Activated naive CD8-positive, alpha-beta T cell treated with anti-CD3 and anti-CD28 coated beads, Interleukin-2, amount 10 ng/mL, durations not matched to agents 7 days and 5 days (primary cell): Measurements from ENCODE around the gene EPHA1. TPM values are rescaled to one million over a fixed set of nuclear protein-coding genes. Genes with fewer than 3 reads are reported as not detected.
"Not testable (repeated sequence)": the region's sequence is repeated elsewhere in the genome, so short reads cannot be mapped to it uniquely, and the experiment has no call there.

Source experiments
- ATAC-seq: fragments of 150-1000 bp; cut with Tn5 transposase; one replicate; pipeline ENCODE4 v1.10.0; 2021; ENCODE audit warnings: low read depth, moderate library complexity
- POLR2A ChIA-PET: fragments of 350-600 bp; sonication (Branson Sonifier 250); formaldehyde crosslinking; loops from one replicate; lab custom pipeline; 2021; ENCODE audit warnings: antibody characterized with exemption; lab: Charles Lee
- DNase-seq: peaks from one replicate; pipeline ENCODE4 v3.0.0; 2021
- H3K27ac Mint-ChIP-seq: one replicate; pipeline ENCODE4 v1.8.0; 2022; ENCODE audit warnings: mild to moderate bottlenecking, mixed read lengths
- H3K27me3 Mint-ChIP-seq: one replicate; pipeline ENCODE4 v1.8.0; 2022; ENCODE audit warnings: mild to moderate bottlenecking, moderate library complexity, mixed read lengths
- H3K36me3 Mint-ChIP-seq: one replicate; pipeline ENCODE4 v1.8.0; 2021; ENCODE audit warnings: mild to moderate bottlenecking, mixed read lengths
- H3K4me1 Mint-ChIP-seq: one replicate; pipeline ENCODE4 v1.8.0; 2021; ENCODE audit warnings: mixed read lengths
- H3K4me3 Mint-ChIP-seq: one replicate; pipeline ENCODE4 v1.8.0; 2022; ENCODE audit warnings: mild to moderate bottlenecking, moderate library complexity, mixed read lengths
- H3K9me3 Mint-ChIP-seq: one replicate; pipeline ENCODE4 v1.8.0; 2021; ENCODE audit warnings: mixed read lengths
- total RNA-seq, 2 experiments: library from RNA; stranded (reverse); gene quantifications; one replicate each; pipeline ENCODE4 v1.2.3, GENCODE V29; 2021

Gene EPHA1
- total RNA-seq, 2 experiments from 2014 or later = 27.3 to 28.2 TPM

- Mint-ChIP-seq H3K36me3 (peaks cover 11% of the 10 kb centered on the region), H3K9me3 (no peaks in the 10 kb centered on the region), H3K4me3 (peak overlapping the region; percentile 89), H3K4me1 (peaks cover 34% of the 10 kb centered on the region), H3K27me3 (peaks cover 2% of the 10 kb centered on the region), H3K27ac (peak overlapping the region; percentile 87)
- peak; percentile 57 for DNase-seq
- POLR2A ChIA-PET = interaction anchor here (0.7 to 5.5 kb wide), 9 partner anchors 11 to 167 kb away, joined by 3 to 44 read pairs (median 9); partner anchors contain the start of gene ZYX
- ATAC-seq = peak; percentile 78
Measured at GRCh38 chr7:143407287-143408251, 1.1 kb downstream of the EPHA1 start.

GRCh38 chr7:143406002-143406357 lies 2.7 kb downstream of the EPHA1 start:
- Mint-ChIP-seq H3K27me3 (peaks cover 2% of the 10 kb centered on the region), H3K4me3 (no peak overlapping the region), H3K4me1 (peaks cover 34% of the 10 kb centered on the region), H3K27ac (no peak overlapping the region), H3K9me3 (no peaks in the 10 kb centered on the region), H3K36me3 (peaks cover 11% of the 10 kb centered on the region)
- DNase-seq (no peak), ATAC-seq (no peak)
- POLR2A ChIA-PET = interaction anchor here (1.0 to 5.5 kb wide), 4 partner anchors 15 to 25 kb away, joined by 3 to 44 read pairs (median 25); partner anchors contain the start of gene ZYX

- DNase-seq (no peak), ATAC-seq (no peak)
- Mint-ChIP-seq H3K36me3 (peaks cover 11% of the 10 kb centered on the region), H3K9me3 (no peaks in the 10 kb centered on the region), H3K27ac (no peak overlapping the region), H3K4me3 (no peak overlapping the region), H3K27me3 (peaks cover 2% of the 10 kb centered on the region), H3K4me1 (peaks cover 31% of the 10 kb centered on the region)
- POLR2A ChIA-PET = interaction anchor here (1.0 to 5.5 kb wide), 3 partner anchors 15 to 24 kb away, joined by 3 to 44 read pairs (median 40); partner anchors contain the start of gene ZYX
Measured at GRCh38 chr7:143405173-143406001, 3.3 kb downstream of the EPHA1 start.

- H3K9me3 Mint-ChIP-seq, H3K36me3 Mint-ChIP-seq, DNase-seq, H3K4me3 Mint-ChIP-seq, H3K27me3 Mint-ChIP-seq, ATAC-seq, H3K27ac Mint-ChIP-seq: not testable (repeated sequence)
- peaks cover 17% of the 10 kb centered on the region for H3K4me1 Mint-ChIP-seq
- POLR2A ChIA-PET = interaction anchor here (1.1 to 1.3 kb wide), 2 partner anchors 18 to 22 kb away, joined by 3 to 4 read pairs; no protein-coding TSS in a partner anchor
Measured at GRCh38 chr7:143402233-143402632, 6.4 kb downstream of the EPHA1 start.

GRCh38 chr7:143401265-143401664 lies 7.4 kb downstream of the EPHA1 start:
- Mint-ChIP-seq H3K36me3 (peaks cover 9% of the 10 kb centered on the region), H3K4me1 (peaks cover 11% of the 10 kb centered on the region), H3K27ac (no peak overlapping the region), H3K27me3 (no peaks in the 10 kb centered on the region), H3K4me3 (no peak overlapping the region), H3K9me3 (no peaks in the 10 kb centered on the region)
- POLR2A ChIA-PET = interaction anchor here (1.3 kb wide), 1 partner anchor 17 kb away, joined by 4 read pairs; no protein-coding TSS in a partner anchor
- DNase-seq (no peak), ATAC-seq (no peak)

GRCh38 chr7:143399642-143400041 lies 9.0 kb downstream of the EPHA1 start:
- H3K4me1 Mint-ChIP-seq = peaks cover 12% of the 10 kb centered on the region

GRCh38 chr7:143399151-143399550 lies 9.5 kb downstream of the EPHA1 start:
- H3K9me3 Mint-ChIP-seq = no peaks in the 10 kb centered on the region
- POLR2A ChIA-PET = no interaction called here
- no peak overlapping the region for H3K27ac Mint-ChIP-seq
- peaks cover 8% of the 10 kb centered on the region for H3K36me3 Mint-ChIP-seq
- ATAC-seq (no peak), DNase-seq (no peak)
- no peak overlapping the region for H3K4me3 Mint-ChIP-seq
- H3K4me1 Mint-ChIP-seq = peaks cover 12% of the 10 kb centered on the region
- H3K27me3 Mint-ChIP-seq = no peaks in the 10 kb centered on the region

More at GRCh38 chr7:143399642-143400041, 9.0 kb downstream of the EPHA1 start:
- ATAC-seq = no peak
- H3K4me3 Mint-ChIP-seq = no peak overlapping the region
- POLR2A ChIA-PET = no interaction called here
- DNase-seq = no peak
- H3K27ac Mint-ChIP-seq = no peak overlapping the region
- H3K27me3 Mint-ChIP-seq = no peaks in the 10 kb centered on the region
- H3K36me3 Mint-ChIP-seq = peaks cover 10% of the 10 kb centered on the region
- no peaks in the 10 kb centered on the region for H3K9me3 Mint-ChIP-seq

- POLR2A ChIA-PET = no interaction called here
- no peak for ATAC-seq
- no peak for DNase-seq
- Mint-ChIP-seq H3K9me3 (no peaks in the 10 kb centered on the region), H3K27me3 (no peaks in the 10 kb centered on the region), H3K4me3 (no peak overlapping the region), H3K36me3 (peaks cover 9% of the 10 kb centered on the region), H3K27ac (no peak overlapping the region), H3K4me1 (peaks cover 12% of the 10 kb centered on the region)
Measured at GRCh38 chr7:143398616-143399015, 10.0 kb downstream of the EPHA1 start.

GRCh38 chr7:143397710-143398530 lies 10.7 kb downstream of the EPHA1 start:
- H3K4me3 Mint-ChIP-seq = no peak overlapping the region
- peaks cover 10% of the 10 kb centered on the region for H3K36me3 Mint-ChIP-seq
- no peaks in the 10 kb centered on the region for H3K27me3 Mint-ChIP-seq
- POLR2A ChIA-PET = interaction anchor here (1.5 kb wide), 2 partner anchors 9 to 18 kb away, joined by 3 to 5 read pairs; no protein-coding TSS in a partner anchor
- H3K9me3 Mint-ChIP-seq = no peaks in the 10 kb centered on the region
- H3K27ac Mint-ChIP-seq = peak overlapping the region; percentile 49
- no peak for DNase-seq
- no peak for ATAC-seq
- H3K4me1 Mint-ChIP-seq = peaks cover 12% of the 10 kb centered on the region

- Mint-ChIP-seq H3K36me3 (peaks cover 9% of the 10 kb centered on the region), H3K27ac (no peak overlapping the region), H3K9me3 (no peaks in the 10 kb centered on the region), H3K4me1 (peaks cover 11% of the 10 kb centered on the region), H3K27me3 (no peaks in the 10 kb centered on the region), H3K4me3 (no peak overlapping the region)
- DNase-seq = no peak
- ATAC-seq = no peak
- POLR2A ChIA-PET = interaction anchor here (1.5 kb wide), 2 partner anchors 10 to 17 kb away, joined by 3 to 5 read pairs; no protein-coding TSS in a partner anchor
Measured at GRCh38 chr7:143396625-143397556, 11.8 kb downstream of the EPHA1 start.

- DNase-seq (no peak), ATAC-seq (no peak)
- H3K4me1 Mint-ChIP-seq = peaks cover 11% of the 10 kb centered on the region
- POLR2A ChIA-PET = interaction anchor here (1.5 kb wide), 1 partner anchor 11 kb away, joined by 3 read pairs; no protein-coding TSS in a partner anchor
- no peak overlapping the region for H3K27ac Mint-ChIP-seq
- no peaks in the 10 kb centered on the region for H3K27me3 Mint-ChIP-seq
- H3K9me3 Mint-ChIP-seq = no peaks in the 10 kb centered on the region
- no peak overlapping the region for H3K4me3 Mint-ChIP-seq
- H3K36me3 Mint-ChIP-seq = peaks cover 9% of the 10 kb centered on the region
Measured at GRCh38 chr7:143396182-143396581, 12.5 kb downstream of the EPHA1 start.
